ENCODE measurements around the gene MAFG.

GRCh38 chr17:81962499-81963441, 35.2 kb upstream of the MAFG start:
- TF ChIP-seq, protein P1, sequence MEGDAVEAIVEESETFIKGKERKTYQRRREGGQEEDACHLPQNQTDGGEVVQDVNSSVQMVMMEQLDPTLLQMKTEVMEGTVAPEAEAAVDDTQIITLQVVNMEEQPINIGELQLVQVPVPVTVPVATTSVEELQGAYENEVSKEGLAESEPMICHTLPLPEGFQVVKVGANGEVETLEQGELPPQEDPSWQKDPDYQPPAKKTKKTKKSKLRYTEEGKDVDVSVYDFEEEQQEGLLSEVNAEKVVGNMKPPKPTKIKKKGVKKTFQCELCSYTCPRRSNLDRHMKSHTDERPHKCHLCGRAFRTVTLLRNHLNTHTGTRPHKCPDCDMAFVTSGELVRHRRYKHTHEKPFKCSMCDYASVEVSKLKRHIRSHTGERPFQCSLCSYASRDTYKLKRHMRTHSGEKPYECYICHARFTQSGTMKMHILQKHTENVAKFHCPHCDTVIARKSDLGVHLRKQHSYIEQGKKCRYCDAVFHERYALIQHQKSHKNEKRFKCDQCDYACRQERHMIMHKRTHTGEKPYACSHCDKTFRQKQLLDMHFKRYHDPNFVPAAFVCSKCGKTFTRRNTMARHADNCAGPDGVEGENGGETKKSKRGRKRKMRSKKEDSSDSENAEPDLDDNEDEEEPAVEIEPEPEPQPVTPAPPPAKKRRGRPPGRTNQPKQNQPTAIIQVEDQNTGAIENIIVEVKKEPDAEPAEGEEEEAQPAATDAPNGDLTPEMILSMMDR (IDR thresholded peaks at IDR 0.05): no peak
- no peak for TF ChIP-seq POLR2A (IDR thresholded peaks at IDR 0.05)

All from body of pancreas (tissue), 4 donors.